Activated naive CD8-positive, alpha-beta T cell treated with anti-CD3 and anti-CD28 coated beads, Interleukin-2, amount 10 ng/mL, durations not matched to agents 7 days and 5 days (primary cell): ENCODE results near the gene ZCCHC7. TPM values are rescaled to one million over a fixed set of nuclear protein-coding genes. Genes with fewer than 3 reads are reported as not detected.

Source experiments
- ATAC-seq: fragments of 150-1000 bp; cut with Tn5 transposase; one replicate; pipeline ENCODE4 v1.10.0; 2021; ENCODE audit warnings: low read depth, moderate library complexity
- POLR2A ChIA-PET: fragments of 350-600 bp; sonication (Branson Sonifier 250); formaldehyde crosslinking; loops from one replicate; lab custom pipeline; 2021; ENCODE audit warnings: antibody characterized with exemption; lab: Charles Lee
- DNase-seq: peaks from one replicate; pipeline ENCODE4 v3.0.0; 2021
- H3K27ac Mint-ChIP-seq: one replicate; pipeline ENCODE4 v1.8.0; 2022; ENCODE audit warnings: mild to moderate bottlenecking, mixed read lengths
- H3K27me3 Mint-ChIP-seq: one replicate; pipeline ENCODE4 v1.8.0; 2022; ENCODE audit warnings: mild to moderate bottlenecking, moderate library complexity, mixed read lengths
- H3K36me3 Mint-ChIP-seq: one replicate; pipeline ENCODE4 v1.8.0; 2021; ENCODE audit warnings: mild to moderate bottlenecking, mixed read lengths
- H3K4me1 Mint-ChIP-seq: one replicate; pipeline ENCODE4 v1.8.0; 2021; ENCODE audit warnings: mixed read lengths
- H3K4me3 Mint-ChIP-seq: one replicate; pipeline ENCODE4 v1.8.0; 2022; ENCODE audit warnings: mild to moderate bottlenecking, moderate library complexity, mixed read lengths
- H3K9me3 Mint-ChIP-seq: one replicate; pipeline ENCODE4 v1.8.0; 2021; ENCODE audit warnings: mixed read lengths
- total RNA-seq, 2 experiments: library from RNA; stranded (reverse); gene quantifications; one replicate each; pipeline ENCODE4 v1.2.3, GENCODE V29; 2021

ZCCHC7 gene
- total RNA-seq, 2 experiments from 2014 or later: 32.8 to 33.5 TPM

DNA sequence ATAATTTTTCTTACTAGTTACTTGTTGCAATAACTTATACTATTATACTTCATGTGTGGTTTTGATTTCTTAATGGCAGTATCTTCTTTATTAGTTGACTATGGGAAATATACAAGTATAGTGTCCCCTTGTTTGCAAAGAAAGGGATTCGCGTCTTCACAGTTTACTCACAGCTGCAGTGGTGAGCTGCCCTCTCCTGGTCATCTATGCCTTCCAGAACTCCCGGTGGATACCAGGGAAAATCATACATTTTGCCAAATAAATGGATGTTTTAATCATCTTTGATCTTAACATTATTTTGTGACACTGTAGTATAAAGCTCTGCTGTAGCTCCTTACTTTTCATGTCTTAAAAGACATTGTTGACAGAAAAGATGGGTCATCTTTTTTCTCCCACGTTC lies 142.0 kb downstream of the ZCCHC7 start:
- DNase-seq (no peak), ATAC-seq (no peak)
- Mint-ChIP-seq H3K27me3 (no peaks in the 10 kb centered on the region), H3K9me3 (no peaks in the 10 kb centered on the region), H3K4me3 (no peak overlapping the region), H3K27ac (no peak overlapping the region), H3K4me1 (peaks cover 1% of the 10 kb centered on the region), H3K36me3 (peaks cover 26% of the 10 kb centered on the region)
- POLR2A ChIA-PET: no interaction called here

DNA sequence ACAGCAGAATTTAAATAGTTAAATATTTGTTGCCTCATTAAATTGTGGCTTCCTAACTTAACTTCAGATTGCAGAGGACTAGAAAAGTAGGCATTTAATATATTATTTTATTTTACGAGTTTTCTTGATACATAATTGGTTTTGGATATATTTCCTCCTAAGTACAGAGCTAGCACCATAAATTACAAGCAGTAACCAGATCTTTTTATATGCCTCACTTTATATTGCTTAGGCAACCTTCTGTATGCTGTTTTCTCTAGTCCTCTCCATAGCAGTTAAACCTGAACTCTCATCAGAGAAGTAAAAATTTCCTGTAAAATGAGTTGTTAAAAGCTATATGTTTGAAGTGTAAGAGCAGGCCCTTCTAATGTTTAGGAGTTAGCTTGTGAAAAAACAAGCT lies 144.2 kb downstream of the ZCCHC7 start:
- Mint-ChIP-seq H3K27ac (no peak overlapping the region), H3K27me3 (no peaks in the 10 kb centered on the region), H3K36me3 (peaks cover 24% of the 10 kb centered on the region), H3K4me1 (no peaks in the 10 kb centered on the region), H3K4me3 (no peak overlapping the region), H3K9me3 (peaks cover 1% of the 10 kb centered on the region)
- POLR2A ChIA-PET: no interaction called here
- no peak for DNase-seq
- ATAC-seq: no peak

DNA sequence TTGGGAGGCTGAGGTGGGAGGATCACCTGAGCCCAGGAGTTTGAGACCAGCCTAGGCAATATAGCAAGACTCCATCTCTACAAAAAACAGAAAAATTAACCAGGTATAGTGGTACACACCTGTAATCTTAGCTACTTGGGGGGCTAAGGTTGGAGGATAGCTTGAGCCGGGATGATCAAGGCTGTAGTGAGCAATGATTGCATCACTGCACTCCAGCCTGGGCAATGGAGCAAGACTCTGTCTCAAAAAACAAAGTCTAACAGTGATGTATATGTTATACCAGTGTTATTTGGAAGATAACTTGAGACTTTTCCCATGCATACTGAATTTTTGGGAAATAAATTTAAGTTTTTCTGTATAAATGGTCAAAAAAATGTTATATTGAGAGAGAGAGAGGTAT lies 146.3 kb downstream of the ZCCHC7 start:
- Mint-ChIP-seq H3K9me3 (peaks cover 1% of the 10 kb centered on the region), H3K4me3 (no peak overlapping the region), H3K27me3 (no peaks in the 10 kb centered on the region), H3K4me1 (peaks cover 2% of the 10 kb centered on the region), H3K27ac (no peak overlapping the region), H3K36me3 (peaks cover 22% of the 10 kb centered on the region)
- DNase-seq (no peak), ATAC-seq (no peak)
- POLR2A ChIA-PET: no interaction called here

DNA sequence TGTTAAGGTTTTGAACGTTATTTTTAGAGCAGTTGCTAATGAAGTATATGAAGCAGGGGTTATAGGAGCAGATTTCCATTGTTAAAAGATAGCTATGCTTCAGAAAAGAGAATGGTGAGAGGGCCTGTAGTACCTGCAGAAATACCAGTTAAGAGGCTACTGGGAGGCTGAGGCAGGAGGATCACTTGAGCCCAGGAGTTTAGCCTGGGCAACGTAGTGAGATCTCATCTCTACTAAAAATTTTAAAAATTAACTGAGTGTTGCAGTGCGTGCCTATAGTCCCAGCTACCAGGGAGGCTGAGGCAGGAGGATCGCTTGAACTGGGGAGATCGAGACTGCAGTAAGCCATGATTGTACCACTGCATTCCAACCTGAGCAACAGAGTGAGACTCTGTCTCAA lies 148.8 kb downstream of the ZCCHC7 start:
- no peak overlapping the region for H3K27ac Mint-ChIP-seq
- POLR2A ChIA-PET: no interaction called here
- no peak overlapping the region for H3K4me3 Mint-ChIP-seq
- H3K27me3 Mint-ChIP-seq: no peaks in the 10 kb centered on the region
- ATAC-seq: no peak
- DNase-seq: no peak
- peaks cover 3% of the 10 kb centered on the region for H3K9me3 Mint-ChIP-seq
- H3K4me1 Mint-ChIP-seq: peaks cover 2% of the 10 kb centered on the region
- H3K36me3 Mint-ChIP-seq: peaks cover 31% of the 10 kb centered on the region

DNA sequence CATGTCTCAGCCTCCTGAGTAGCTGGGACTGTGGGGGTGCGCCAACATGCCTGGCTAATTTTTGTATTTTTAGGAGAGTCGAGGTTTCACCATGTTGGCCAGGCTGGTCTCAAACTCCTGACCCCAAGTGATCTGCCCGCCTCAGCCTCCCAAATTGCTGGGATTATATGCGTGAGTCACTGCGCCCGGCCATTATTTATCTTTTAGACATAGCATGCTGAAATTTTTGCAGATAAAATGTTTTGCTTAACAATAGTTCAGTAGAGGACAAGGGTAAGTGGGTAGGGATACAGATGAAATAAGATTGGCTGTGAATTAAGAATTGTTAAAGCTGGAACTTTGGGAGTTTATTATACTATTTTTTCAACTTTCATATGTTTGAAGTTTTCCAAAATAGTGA lies 151.3 kb downstream of the ZCCHC7 start:
- H3K27ac Mint-ChIP-seq: no peak overlapping the region
- ATAC-seq (no peak), DNase-seq (no peak)
- H3K4me1 Mint-ChIP-seq: peaks cover 2% of the 10 kb centered on the region
- peaks cover 3% of the 10 kb centered on the region for H3K9me3 Mint-ChIP-seq
- POLR2A ChIA-PET: no interaction called here
- no peaks in the 10 kb centered on the region for H3K27me3 Mint-ChIP-seq
- H3K4me3 Mint-ChIP-seq: no peak overlapping the region
- H3K36me3 Mint-ChIP-seq: peaks cover 34% of the 10 kb centered on the region

DNA sequence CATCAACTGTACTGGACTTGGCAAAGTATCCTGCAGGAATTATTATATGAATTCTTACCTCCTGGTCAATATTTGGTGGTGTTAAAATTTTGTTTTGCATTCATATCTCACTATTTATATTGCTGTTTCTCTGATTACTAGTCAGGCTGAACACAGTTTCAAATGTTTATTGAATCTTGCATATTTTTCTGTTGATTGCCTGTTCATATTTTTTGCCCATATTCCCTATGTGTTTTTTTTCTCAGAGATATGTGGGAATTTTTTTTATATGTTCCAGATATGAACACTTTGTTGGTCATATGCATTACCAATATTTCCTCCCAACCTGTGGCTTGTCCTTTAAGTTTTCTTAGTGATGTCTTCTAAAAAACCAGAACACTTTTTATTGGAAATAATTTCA lies 153.2 kb downstream of the ZCCHC7 start:
- no peak for DNase-seq
- POLR2A ChIA-PET: no interaction called here
- ATAC-seq: no peak
- peaks cover 2% of the 10 kb centered on the region for H3K4me1 Mint-ChIP-seq
- no peak overlapping the region for H3K4me3 Mint-ChIP-seq
- peaks cover 35% of the 10 kb centered on the region for H3K36me3 Mint-ChIP-seq
- H3K9me3 Mint-ChIP-seq: peaks cover 5% of the 10 kb centered on the region
- no peaks in the 10 kb centered on the region for H3K27me3 Mint-ChIP-seq
- no peak overlapping the region for H3K27ac Mint-ChIP-seq

DNA sequence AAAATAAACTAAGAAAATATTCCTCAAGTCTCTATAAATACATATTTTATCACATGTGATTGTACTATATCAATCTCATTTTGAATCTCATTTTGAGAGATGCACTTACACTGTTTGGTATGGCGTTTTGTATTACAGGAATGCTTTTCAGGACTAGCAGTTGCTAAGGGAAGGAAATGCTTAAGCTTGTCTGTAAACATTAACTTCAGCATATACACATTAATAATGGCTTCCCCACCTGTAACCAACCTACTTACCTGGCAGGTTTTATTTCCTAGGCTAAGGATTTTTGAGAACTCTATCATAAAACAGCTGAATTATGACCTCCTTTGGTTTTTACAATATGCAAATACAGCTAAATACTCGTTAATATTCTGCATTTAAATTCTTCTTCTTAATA lies 161.2 kb downstream of the ZCCHC7 start:
- POLR2A ChIA-PET: no interaction called here
- no peak for ATAC-seq
- H3K27me3 Mint-ChIP-seq: no peaks in the 10 kb centered on the region
- H3K4me1 Mint-ChIP-seq: peaks cover 10% of the 10 kb centered on the region
- H3K36me3 Mint-ChIP-seq: peaks cover 9% of the 10 kb centered on the region
- no peak overlapping the region for H3K27ac Mint-ChIP-seq
- peaks cover 1% of the 10 kb centered on the region for H3K9me3 Mint-ChIP-seq
- no peak overlapping the region for H3K4me3 Mint-ChIP-seq
- DNase-seq: no peak

DNA sequence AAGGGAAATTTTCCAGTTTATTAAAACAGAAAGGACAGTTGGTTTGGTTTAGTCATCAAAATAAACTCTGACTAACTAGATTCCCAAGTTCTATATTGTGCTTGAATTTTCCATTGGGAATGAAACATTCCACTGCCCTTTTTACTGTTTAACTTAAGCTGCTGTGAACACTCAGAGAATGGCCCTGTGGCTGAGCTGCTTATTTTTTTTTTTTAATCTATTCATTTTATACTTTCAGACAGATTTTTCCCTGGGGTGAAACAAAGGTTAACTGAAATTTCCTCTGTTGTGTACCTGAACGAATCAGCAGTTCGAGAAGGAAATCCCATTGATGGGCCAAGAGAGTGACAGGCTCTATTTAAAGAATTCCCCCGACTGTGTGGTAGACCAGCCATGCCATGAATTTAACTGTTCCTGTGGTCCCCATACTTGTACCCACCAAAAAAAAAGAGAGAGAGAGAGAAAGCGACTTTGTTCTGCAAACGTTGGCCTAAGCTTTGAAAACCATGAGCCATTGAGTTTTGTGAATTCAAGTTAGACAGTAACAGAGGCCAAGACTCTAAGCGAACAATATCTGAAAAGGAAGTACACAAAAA lies 163.5 kb downstream of the ZCCHC7 start:
- no peaks in the 10 kb centered on the region for H3K27me3 Mint-ChIP-seq
- H3K36me3 Mint-ChIP-seq: peaks cover 17% of the 10 kb centered on the region
- peaks cover 3% of the 10 kb centered on the region for H3K9me3 Mint-ChIP-seq
- ATAC-seq (peak; percentile 30), DNase-seq (no peak)
- peak overlapping the region; percentile 77 for H3K27ac Mint-ChIP-seq
- peak overlapping the region; percentile 41 for H3K4me3 Mint-ChIP-seq
- POLR2A ChIA-PET: interaction anchor here (0.6 kb wide), 1 partner anchor 622 kb away, joined by 3 read pairs; no protein-coding TSS in a partner anchor
- peaks cover 17% of the 10 kb centered on the region for H3K4me1 Mint-ChIP-seq

DNA sequence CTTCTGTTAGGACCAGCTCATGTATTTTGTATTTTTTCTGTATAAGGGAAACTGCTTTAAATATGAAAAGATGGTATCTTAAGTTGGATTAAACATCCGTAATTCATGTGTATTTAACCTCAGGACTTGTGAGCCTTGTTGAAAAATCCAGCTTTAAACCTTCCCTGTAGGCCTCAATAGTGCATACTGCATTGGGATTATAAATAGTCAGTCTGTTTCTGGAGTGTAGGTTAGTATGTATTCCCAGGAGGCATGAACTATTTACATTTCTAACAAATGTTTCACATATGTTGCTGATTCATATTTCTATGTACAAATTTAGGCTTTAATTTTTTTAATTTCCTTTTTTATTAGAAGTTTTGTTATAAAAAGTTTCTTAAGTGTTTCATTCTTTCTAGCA lies 164.3 kb downstream of the ZCCHC7 start:
- H3K27ac Mint-ChIP-seq: no peak overlapping the region
- ATAC-seq: no peak
- no peaks in the 10 kb centered on the region for H3K27me3 Mint-ChIP-seq
- peaks cover 3% of the 10 kb centered on the region for H3K9me3 Mint-ChIP-seq
- peaks cover 22% of the 10 kb centered on the region for H3K36me3 Mint-ChIP-seq
- DNase-seq: no peak
- H3K4me1 Mint-ChIP-seq: peaks cover 20% of the 10 kb centered on the region
- no peak overlapping the region for H3K4me3 Mint-ChIP-seq
- POLR2A ChIA-PET: interaction anchor here (0.6 kb wide), 1 partner anchor 622 kb away, joined by 3 read pairs; no protein-coding TSS in a partner anchor

DNA sequence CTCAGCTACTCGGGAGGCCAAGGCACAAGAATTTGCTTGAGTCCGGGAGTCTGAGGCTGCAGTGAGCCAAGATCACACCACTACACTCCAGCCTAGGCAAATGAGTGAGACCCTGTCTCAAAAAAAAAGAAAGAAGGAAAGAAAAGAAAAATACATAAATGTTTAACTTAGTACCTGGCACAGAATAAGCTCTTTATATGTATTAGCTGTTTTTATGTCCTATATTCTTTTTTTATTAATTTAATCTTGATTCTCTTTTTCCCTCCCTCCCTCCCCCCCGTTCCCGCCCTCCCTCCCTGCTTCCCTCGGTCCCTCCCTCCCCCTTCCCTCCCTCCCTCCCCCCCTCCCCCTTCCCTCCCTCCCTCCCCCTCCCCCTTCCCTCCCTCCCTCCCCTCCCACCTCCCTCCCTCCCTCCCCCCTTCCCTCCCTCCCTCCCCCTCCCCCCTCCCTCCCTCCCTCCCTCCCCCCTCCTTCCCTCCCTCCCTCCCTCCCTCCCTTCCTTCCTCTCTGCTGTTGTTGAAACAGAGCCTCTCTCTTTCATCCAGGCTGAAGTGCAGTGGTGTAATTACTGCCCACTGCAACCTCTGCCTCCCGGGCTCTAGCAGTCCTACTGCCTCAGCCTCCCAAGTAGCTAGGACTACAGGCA lies 166.3 kb downstream of the ZCCHC7 start:
- no peak for ATAC-seq
- POLR2A ChIA-PET: interaction anchor here (1.2 kb wide), 1 partner anchor 16 kb away, joined by 3 read pairs; no protein-coding TSS in a partner anchor
- Mint-ChIP-seq H3K27ac (no peak overlapping the region), H3K9me3 (peaks cover 3% of the 10 kb centered on the region), H3K4me1 (peaks cover 32% of the 10 kb centered on the region), H3K27me3 (no peaks in the 10 kb centered on the region), H3K4me3 (no peak overlapping the region), H3K36me3 (peaks cover 22% of the 10 kb centered on the region)
- no peak for DNase-seq

DNA sequence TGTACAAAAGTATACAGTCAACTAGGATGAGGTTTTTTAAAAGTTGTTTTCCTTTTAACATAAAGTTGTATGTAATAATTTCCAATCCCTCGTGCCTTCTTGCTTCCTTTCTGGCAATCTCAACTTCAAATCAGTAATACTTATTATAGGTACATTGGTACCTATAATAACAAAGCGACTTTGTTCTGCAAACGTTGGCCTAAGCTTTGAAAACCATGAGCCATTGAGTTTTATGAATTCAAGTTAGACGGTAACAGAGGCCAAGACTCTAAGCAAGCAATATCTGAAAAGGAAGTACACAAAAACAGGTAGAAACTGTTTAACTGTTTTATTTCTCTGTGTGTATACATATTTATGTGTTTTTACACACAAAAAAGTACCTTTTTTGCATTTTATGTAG lies 166.9 kb downstream of the ZCCHC7 start:
- POLR2A ChIA-PET: interaction anchor here (0.6 kb wide), 1 partner anchor 844 kb away, joined by 3 read pairs; no protein-coding TSS in a partner anchor

DNA sequence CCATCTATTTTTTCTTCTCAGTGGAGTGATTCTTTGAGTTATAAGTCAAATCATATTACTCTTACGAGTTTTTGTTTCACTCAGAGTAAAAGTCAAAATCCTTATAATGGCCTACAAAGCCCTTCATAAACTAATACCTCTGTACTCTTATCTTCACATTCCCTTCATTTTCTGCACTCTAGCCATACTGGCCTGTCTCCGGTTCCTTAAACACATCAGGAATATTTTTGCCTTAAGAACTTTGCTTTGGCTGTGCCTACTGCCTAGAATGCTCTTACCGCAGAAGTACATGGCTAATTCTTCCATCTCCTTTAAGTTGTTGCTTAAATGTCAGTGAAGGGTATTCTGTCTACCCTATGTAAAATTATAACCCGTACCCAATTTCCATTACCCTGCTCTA lies 169.3 kb downstream of the ZCCHC7 start:
- Mint-ChIP-seq H3K36me3 (peaks cover 19% of the 10 kb centered on the region), H3K27me3 (no peaks in the 10 kb centered on the region), H3K4me1 (peaks cover 36% of the 10 kb centered on the region), H3K4me3 (no peak overlapping the region), H3K27ac (peak overlapping the region; percentile 27), H3K9me3 (peaks cover 3% of the 10 kb centered on the region)
- no peak for DNase-seq
- POLR2A ChIA-PET: no interaction called here
- ATAC-seq: no peak

More for the DNA sequence above, 166.9 kb downstream of the ZCCHC7 start:
- H3K4me1 Mint-ChIP-seq: peaks cover 32% of the 10 kb centered on the region
- peaks cover 3% of the 10 kb centered on the region for H3K9me3 Mint-ChIP-seq
- H3K4me3 Mint-ChIP-seq: no peak overlapping the region
- peaks cover 22% of the 10 kb centered on the region for H3K36me3 Mint-ChIP-seq
- H3K27ac Mint-ChIP-seq: no peak overlapping the region
- DNase-seq: no peak
- ATAC-seq: no peak
- H3K27me3 Mint-ChIP-seq: no peaks in the 10 kb centered on the region

DNA sequence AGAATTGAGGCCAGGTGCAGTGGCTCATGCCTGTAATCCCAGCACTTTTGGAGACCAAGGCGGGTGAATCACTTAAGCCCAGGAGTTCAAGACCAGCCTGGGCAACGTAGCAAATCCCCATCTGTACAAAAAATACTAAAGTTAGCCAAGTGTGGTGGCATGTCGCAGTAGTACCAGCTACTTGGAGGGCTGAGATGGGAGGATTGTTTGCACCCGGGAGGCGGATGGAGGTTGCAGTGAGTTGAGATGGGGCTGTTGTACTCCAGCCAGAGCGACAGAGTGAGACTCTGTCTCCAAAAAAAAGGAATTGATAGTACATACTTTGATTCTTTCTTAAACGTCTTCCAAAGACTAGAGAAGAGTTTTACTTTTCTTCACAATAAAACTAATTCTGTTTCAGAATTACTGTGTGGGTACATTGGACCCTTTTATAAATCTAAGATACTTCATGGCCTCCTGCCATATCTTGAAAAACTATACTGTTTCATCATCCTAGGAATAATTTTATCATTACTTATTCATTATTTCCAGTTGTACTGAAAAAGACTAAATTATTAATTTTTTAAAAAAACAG lies 170.1 kb downstream of the ZCCHC7 start:
- DNase-seq: no peak
- Mint-ChIP-seq H3K4me1 (peaks cover 39% of the 10 kb centered on the region), H3K4me3 (peak overlapping the region; percentile 21), H3K9me3 (peaks cover 3% of the 10 kb centered on the region), H3K27ac (peak overlapping the region; percentile 78), H3K36me3 (peaks cover 19% of the 10 kb centered on the region), H3K27me3 (no peaks in the 10 kb centered on the region)
- no peak for ATAC-seq
- POLR2A ChIA-PET: no interaction called here
